ENCODE measurements around the gene RNF166.

RNF166 gene

GRCh38 chr16:88726408-88726749, 20.2 kb upstream of the RNF166 start:
- H3K36me3 ChIP-seq, result peaks cover 4% of the 10 kb centered on the region; the same call in 1 of the 2 replicates
- no peak for DNase-seq
- H3K4me1 ChIP-seq, result peaks cover 29% of the 10 kb centered on the region
- H3K27me3 ChIP-seq, result no peaks in the 10 kb centered on the region
- H3K9me3 ChIP-seq, result peaks cover 3% of the 10 kb centered on the region; the same call in 1 of the 2 replicates
- no peak for TF ChIP-seq CTCF (IDR thresholded peaks at IDR 0.05; ENCODE audit: low read depth, low read length)
- H3K4me3 ChIP-seq (ENCODE audit: low read depth, low read length), result no peak overlapping the region

GRCh38 chr16:88725609-88726407, 19.6 kb upstream of the RNF166 start:
- TF ChIP-seq CTCF (IDR thresholded peaks at IDR 0.05; ENCODE audit: low read depth, low read length), result no peak
- H3K36me3 ChIP-seq, result peaks cover 4% of the 10 kb centered on the region; the same call in 1 of the 2 replicates
- H3K4me1 ChIP-seq, result peaks cover 23% of the 10 kb centered on the region

GRCh38 chr16:88724855-88725555, 18.8 kb upstream of the RNF166 start:
- Histone ChIP-seq H3K4me3 (ENCODE audit: low read depth, low read length) (peak overlapping the region; percentile 14; the same call in 1 of the 2 replicates), H3K4me1 (peaks cover 22% of the 10 kb centered on the region), H3K27me3 (no peaks in the 10 kb centered on the region), H3K9me3 (peaks cover 3% of the 10 kb centered on the region; the same call in 1 of the 2 replicates), H3K36me3 (peaks cover 4% of the 10 kb centered on the region; the same call in 1 of the 2 replicates)
- no peak for TF ChIP-seq CTCF (IDR thresholded peaks at IDR 0.05; ENCODE audit: low read depth, low read length)
- no peak for DNase-seq

More at GRCh38 chr16:88725609-88726407, 19.6 kb upstream of the RNF166 start:
- Histone ChIP-seq H3K27me3 (no peaks in the 10 kb centered on the region), H3K9me3 (peaks cover 3% of the 10 kb centered on the region; the same call in 1 of the 2 replicates), H3K4me3 (ENCODE audit: low read depth, low read length) (peak overlapping the region; percentile 14; the same call in 1 of the 2 replicates)
- DNase-seq, result no peak

- Histone ChIP-seq H3K4me1 (peaks cover 22% of the 10 kb centered on the region), H3K36me3 (peaks cover 4% of the 10 kb centered on the region; the same call in 1 of the 2 replicates), H3K27me3 (no peaks in the 10 kb centered on the region), H3K4me3 (ENCODE audit: low read depth, low read length) (no peak overlapping the region), H3K9me3 (peaks cover 3% of the 10 kb centered on the region; the same call in 1 of the 2 replicates)
- no peak for DNase-seq
- no peak for TF ChIP-seq CTCF (IDR thresholded peaks at IDR 0.05; ENCODE audit: low read depth, low read length)
Measured at GRCh38 chr16:88723911-88724310, 17.7 kb upstream of the RNF166 start.

- Histone ChIP-seq H3K36me3 (peaks cover 4% of the 10 kb centered on the region; the same call in 1 of the 2 replicates), H3K4me3 (ENCODE audit: low read depth, low read length) (no peak overlapping the region), H3K4me1 (peaks cover 22% of the 10 kb centered on the region), H3K27me3 (no peaks in the 10 kb centered on the region), H3K9me3 (peaks cover 3% of the 10 kb centered on the region; the same call in 1 of the 2 replicates)
- TF ChIP-seq CTCF (IDR thresholded peaks at IDR 0.05; ENCODE audit: low read depth, low read length), result no peak
- DNase-seq, result no peak
Measured at GRCh38 chr16:88723507-88723887, 17.3 kb upstream of the RNF166 start.
